Heart left ventricle (tissue), 13 donors: Measurements from ENCODE around the gene PCYOX1L.

Experiments
- CTCF ChIP-seq, 12 donors: fragments of 200-600 bp; sonication (generic) in 4 of 12; IDR thresholded peaks; one replicate each; pipeline versions ENCODE4 v1.5.0 to v1.8.0; 2018 to 2022; ENCODE audit warnings: antibody characterized with exemption in 12 of 12, mild to moderate bottlenecking in 5 of 12
- POLR2A ChIP-seq, 2 donors: fragments of 450-650 bp; IDR thresholded peaks; one replicate each; pipeline ENCODE4 v1.6.1; 2017; ENCODE audit warnings: antibody characterized with exemption in 2 of 2, mild to moderate bottlenecking in 2 of 2, moderate library complexity in 2 of 2
- donor health status: ischemic (EF 13 %, LVEDD 7.1; RV severe dilation, severe dysfunction).
- donor health status: DM: no; HTN: yes; CAD: no.
- donor health status: DM: no; HTN: no; CAD: no.
- donor health status: ischemic (EF 25% LVEDD 6.9; RV normal size, moderate dysfunction).
- donor health status: ischemic (EF 25% LVEDD 5.7; RV mildly dilated, moderate dysfunction).
- donor health status: ischemic (EF 35%, LVEDD 5.7; RV mildly dilated, moderate dysfunction).
- donor health status: nonischemic (EF 11% LVEDD 7.7; RV severe dilation, severe dysfunction).
- donor health status: DM: yes; HTN: yes; CAD: no.
- donor health status: PGD.
- donor health status: ischemic (EF 29% LVEDD 5.4; RV normal size, mild dysfunction).
- donor health status: nonischemic (EF 23%, LVEDD 6.1; RV moderate dilation, normal function).

GRCh38 chr5:149378241-149378820 lies 20.5 kb downstream of the PCYOX1L start:
- TF ChIP-seq CTCF (IDR thresholded peaks at IDR 0.05) (no peak), POLR2A (IDR thresholded peaks at IDR 0.05) (no peak)
